A549 (cell line): ENCODE data around the gene OPA3.

ENCODE experiments used
- EP300 ChIP-seq, 2 experiments: fragments of >200 bp; sonication (Bioruptor Twin); formaldehyde crosslinking; IDR thresholded peaks; 2 replicates in 1 of 2; 3 replicates in 1 of 2; pipeline ENCODE4 v1.6.1; 2016 to 2017
- JUNB ChIP-seq: fragments of >200 bp; sonication (Bioruptor Twin); formaldehyde crosslinking; IDR thresholded peaks from 2 replicates; pipeline ENCODE4 v1.6.1; 2016
- MYC ChIP-seq: IDR thresholded peaks from 2 replicates; pipeline ENCODE4 v1.6.1; 2012; ENCODE audit warnings: mild to moderate bottlenecking, inconsistent platforms, low read length, improper control_type of control experiment, borderline replicate concordance
- NR3C1 ChIP-seq: fragments of >200 bp; sonication (Bioruptor Twin); formaldehyde crosslinking; IDR thresholded peaks from 3 replicates; pipeline ENCODE4 v1.6.1; 2017
- POLR2A ChIP-seq: IDR thresholded peaks from 2 replicates; pipeline ENCODE4 v1.6.1; 2012; ENCODE audit warnings: mild to moderate bottlenecking, low read length
- SMC3 ChIP-seq: fragments of >200 bp; sonication (Bioruptor Twin); formaldehyde crosslinking; IDR thresholded peaks from 3 replicates; pipeline ENCODE4 v1.6.1; 2018; ENCODE audit warnings: inconsistent platforms
- ZNF302 ChIP-seq: fragments of 250-450 bp; sonication (Bioruptor Pico); IDR thresholded peaks from 2 replicates; pipeline ENCODE4 v1.9.0; 2021; ENCODE audit warnings: inconsistent platforms, mild to moderate bottlenecking, moderate library complexity
- TF ChIP-seq, protein P1 (sequence below): fragments of 250-450 bp; sonication (Bioruptor Pico); IDR thresholded peaks from 2 replicates; pipeline ENCODE4 v1.5.0; 2021; ENCODE audit warnings: mild to moderate bottlenecking, moderate library complexity, borderline replicate concordance
- TF ChIP-seq, protein P2 (sequence below): fragments of >200 bp; sonication (Bioruptor Twin); formaldehyde crosslinking; IDR thresholded peaks from 3 replicates; pipeline ENCODE4 v1.5.1; 2016
- TF ChIP-seq, protein P3 (sequence below): fragments of 450-650 bp; IDR thresholded peaks from 2 replicates; pipeline ENCODE4 v1.6.1; 2014; ENCODE audit warnings: antibody characterized with exemption

DNA sequence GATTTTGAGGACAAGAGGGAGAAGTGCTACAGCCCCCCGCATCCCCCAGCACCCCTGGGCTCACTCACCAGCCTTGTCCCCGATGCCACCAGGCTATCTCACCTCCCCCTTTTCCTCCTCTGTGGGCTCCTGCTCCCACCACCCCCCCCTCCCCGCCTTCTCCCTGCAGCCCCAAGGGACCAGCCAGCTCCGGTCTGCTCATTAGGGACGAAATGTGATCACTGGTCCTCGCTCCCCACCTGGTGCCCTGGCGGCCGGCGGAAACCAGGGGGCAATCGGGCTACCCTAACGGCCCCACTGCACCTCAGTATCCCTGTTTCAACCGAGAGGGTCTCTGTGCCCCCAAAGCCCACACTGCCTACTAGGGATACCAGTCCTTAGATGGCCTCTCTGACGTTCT lies 14.7 kb upstream of the OPA3 start:
- TF ChIP-seq, protein P1, sequence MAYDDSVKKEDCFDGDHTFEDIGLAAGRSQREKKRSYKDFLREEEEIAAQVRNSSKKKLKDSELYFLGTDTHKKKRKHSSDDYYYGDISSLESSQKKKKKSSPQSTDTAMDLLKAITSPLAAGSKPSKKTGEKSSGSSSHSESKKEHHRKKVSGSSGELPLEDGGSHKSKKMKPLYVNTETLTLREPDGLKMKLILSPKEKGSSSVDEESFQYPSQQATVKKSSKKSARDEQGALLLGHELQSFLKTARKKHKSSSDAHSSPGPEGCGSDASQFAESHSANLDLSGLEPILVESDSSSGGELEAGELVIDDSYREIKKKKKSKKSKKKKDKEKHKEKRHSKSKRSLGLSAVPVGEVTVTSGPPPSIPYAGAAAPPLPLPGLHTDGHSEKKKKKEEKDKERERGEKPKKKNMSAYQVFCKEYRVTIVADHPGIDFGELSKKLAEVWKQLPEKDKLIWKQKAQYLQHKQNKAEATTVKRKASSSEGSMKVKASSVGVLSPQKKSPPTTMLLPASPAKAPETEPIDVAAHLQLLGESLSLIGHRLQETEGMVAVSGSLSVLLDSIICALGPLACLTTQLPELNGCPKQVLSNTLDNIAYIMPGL (CRISPR knock-in tag), result no peak
- no peak for TF ChIP-seq EP300 (IDR thresholded peaks at IDR 0.05)
- TF ChIP-seq, protein P2, sequence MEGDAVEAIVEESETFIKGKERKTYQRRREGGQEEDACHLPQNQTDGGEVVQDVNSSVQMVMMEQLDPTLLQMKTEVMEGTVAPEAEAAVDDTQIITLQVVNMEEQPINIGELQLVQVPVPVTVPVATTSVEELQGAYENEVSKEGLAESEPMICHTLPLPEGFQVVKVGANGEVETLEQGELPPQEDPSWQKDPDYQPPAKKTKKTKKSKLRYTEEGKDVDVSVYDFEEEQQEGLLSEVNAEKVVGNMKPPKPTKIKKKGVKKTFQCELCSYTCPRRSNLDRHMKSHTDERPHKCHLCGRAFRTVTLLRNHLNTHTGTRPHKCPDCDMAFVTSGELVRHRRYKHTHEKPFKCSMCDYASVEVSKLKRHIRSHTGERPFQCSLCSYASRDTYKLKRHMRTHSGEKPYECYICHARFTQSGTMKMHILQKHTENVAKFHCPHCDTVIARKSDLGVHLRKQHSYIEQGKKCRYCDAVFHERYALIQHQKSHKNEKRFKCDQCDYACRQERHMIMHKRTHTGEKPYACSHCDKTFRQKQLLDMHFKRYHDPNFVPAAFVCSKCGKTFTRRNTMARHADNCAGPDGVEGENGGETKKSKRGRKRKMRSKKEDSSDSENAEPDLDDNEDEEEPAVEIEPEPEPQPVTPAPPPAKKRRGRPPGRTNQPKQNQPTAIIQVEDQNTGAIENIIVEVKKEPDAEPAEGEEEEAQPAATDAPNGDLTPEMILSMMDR, result no peak
- TF ChIP-seq SMC3, result no peak
- TF ChIP-seq ZNF302 (CRISPR knock-in tag), result no peak
- TF ChIP-seq POLR2A, result no peak
- TF ChIP-seq JUNB, result no peak
- TF ChIP-seq, protein P3, sequence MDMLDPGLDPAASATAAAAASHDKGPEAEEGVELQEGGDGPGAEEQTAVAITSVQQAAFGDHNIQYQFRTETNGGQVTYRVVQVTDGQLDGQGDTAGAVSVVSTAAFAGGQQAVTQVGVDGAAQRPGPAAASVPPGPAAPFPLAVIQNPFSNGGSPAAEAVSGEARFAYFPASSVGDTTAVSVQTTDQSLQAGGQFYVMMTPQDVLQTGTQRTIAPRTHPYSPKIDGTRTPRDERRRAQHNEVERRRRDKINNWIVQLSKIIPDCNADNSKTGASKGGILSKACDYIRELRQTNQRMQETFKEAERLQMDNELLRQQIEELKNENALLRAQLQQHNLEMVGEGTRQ, result no peak
- TF ChIP-seq MYC, result no peak
- no peak for TF ChIP-seq NR3C1
